SKM-1 treated with dmso at 0.1 percent for 144 hours (cell line): Measurements from ENCODE around the gene DSCAML1.

Experiments
- DNase-seq: peaks from one replicate; lab custom pipeline; 2025; ENCODE audit not compliant: unreplicated experiment; lab: John Stamatoyannopoulos, UW

Gene DSCAML1, protein sequence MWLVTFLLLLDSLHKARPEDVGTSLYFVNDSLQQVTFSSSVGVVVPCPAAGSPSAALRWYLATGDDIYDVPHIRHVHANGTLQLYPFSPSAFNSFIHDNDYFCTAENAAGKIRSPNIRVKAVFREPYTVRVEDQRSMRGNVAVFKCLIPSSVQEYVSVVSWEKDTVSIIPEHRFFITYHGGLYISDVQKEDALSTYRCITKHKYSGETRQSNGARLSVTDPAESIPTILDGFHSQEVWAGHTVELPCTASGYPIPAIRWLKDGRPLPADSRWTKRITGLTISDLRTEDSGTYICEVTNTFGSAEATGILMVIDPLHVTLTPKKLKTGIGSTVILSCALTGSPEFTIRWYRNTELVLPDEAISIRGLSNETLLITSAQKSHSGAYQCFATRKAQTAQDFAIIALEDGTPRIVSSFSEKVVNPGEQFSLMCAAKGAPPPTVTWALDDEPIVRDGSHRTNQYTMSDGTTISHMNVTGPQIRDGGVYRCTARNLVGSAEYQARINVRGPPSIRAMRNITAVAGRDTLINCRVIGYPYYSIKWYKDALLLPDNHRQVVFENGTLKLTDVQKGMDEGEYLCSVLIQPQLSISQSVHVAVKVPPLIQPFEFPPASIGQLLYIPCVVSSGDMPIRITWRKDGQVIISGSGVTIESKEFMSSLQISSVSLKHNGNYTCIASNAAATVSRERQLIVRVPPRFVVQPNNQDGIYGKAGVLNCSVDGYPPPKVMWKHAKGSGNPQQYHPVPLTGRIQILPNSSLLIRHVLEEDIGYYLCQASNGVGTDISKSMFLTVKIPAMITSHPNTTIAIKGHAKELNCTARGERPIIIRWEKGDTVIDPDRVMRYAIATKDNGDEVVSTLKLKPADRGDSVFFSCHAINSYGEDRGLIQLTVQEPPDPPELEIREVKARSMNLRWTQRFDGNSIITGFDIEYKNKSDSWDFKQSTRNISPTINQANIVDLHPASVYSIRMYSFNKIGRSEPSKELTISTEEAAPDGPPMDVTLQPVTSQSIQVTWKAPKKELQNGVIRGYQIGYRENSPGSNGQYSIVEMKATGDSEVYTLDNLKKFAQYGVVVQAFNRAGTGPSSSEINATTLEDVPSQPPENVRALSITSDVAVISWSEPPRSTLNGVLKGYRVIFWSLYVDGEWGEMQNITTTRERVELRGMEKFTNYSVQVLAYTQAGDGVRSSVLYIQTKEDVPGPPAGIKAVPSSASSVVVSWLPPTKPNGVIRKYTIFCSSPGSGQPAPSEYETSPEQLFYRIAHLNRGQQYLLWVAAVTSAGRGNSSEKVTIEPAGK (N-terminal part only)

DNA sequence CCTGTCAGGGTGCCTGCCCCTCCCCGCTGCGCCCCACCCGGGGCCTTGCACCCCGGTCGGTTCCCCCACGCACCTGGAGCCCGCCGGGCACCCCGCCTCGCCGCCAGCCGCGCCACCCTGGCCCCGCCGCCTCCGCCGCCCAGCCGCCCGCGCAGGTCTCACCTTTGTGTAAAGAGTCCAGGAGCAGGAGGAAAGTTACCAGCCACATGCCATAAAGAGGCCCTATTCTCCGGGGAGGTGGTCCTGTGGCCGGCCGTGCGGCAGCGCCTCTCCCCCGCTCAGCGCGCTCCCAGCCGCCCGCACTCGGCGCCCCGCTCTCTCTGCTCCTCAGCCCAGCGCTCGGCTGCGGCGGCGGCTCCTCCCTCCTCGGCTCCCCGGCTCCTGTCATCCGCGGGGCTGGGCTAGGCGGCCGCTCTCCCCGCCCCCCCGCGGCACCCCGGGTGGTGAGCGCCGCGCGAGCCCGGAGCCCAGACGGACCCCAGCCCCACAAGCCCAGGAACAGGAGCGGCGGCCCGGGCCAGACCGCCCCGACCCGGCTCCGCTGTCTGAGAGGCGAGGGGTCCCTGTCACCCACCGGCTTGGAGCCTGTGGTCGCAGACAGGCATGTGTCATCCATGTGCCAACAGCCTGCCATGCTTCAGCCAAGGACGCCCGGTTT, at the start of gene DSCAML1:
TSS of gene DSCAML1 (minus strand) at position 345 of the 658 bp plus-strand sequence. CDS start at position 208, 137 bp downstream.
- DNase-seq, result no peak

- peak; percentile 35 for DNase-seq
These were observed 46.9 kb upstream of the DSCAML1 start for GRCh38 chr11:117843666-117844484.

DNA sequence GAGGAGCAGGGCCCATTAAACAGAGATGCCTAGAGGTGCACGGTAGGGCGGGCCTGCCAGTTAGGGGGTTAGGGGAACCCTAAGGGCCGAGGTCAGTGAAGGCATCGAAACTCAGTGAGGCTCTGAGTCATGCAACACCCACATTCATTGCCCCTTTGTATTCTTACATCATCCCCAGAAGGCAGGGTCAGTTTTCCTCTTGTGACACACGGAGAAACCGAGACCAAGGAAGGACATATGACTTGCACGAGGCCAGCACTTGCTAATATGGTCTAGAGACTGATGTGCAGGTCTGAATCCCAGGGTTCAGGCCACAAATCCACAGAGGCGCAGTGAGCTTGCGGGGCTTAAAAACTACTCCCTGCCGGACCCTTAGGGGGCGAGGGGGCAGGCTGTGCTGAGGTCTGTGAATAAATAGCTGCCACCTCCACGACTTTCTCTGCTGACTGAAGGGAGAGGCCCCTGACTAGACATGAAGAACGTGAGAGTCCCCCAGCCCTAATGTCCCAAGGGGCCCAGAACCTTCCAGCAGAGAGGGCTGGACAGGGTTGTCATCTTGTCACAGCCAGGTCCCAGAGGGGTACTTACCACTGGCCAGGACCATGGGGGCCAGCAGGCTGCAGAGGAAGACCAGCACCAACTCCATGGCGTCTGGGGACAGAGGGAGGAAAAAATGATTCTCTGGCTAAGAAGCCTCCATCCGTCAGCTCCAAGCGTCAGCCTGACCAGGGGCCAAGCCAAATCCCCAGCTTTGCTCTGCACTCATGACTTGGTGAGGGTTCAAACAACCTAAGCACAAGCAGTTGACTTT, 45.3 kb upstream of the DSCAML1 start:
- DNase-seq, result peak; percentile 86

GRCh38 chr11:117841551-117842031, 44.6 kb upstream of the DSCAML1 start:
- DNase-seq, result no peak

GRCh38 chr11:117840881-117841550, 44.0 kb upstream of the DSCAML1 start:
- DNase-seq, result no peak

- no peak for DNase-seq
These were observed 43.2 kb upstream of the DSCAML1 start for GRCh38 chr11:117839936-117840813.

GRCh38 chr11:117839380-117839881, 42.4 kb upstream of the DSCAML1 start:
- no peak for DNase-seq

GRCh38 chr11:117838901-117839300, 41.9 kb upstream of the DSCAML1 start:
- DNase-seq, result no peak

DNA sequence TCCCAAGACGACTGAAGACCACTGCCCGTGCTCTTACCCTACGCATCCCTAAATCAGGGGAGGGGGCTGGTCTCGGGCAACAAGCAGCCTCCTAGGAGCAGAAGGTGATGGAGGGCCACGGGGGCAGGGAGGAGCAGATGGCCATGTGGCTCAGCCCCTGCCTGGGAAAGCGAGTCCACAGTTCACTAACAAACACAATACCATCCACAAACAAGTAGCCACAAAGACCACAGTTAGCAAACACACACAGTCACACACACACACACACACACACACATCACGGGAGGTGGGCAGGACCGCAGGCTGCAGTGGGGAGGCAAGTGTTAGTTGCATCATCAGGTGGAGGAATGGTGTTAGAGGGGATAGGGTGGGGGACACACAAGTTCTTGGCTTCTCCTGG, 40.8 kb upstream of the DSCAML1 start:
- no peak for DNase-seq

GRCh38 chr11:117837070-117837776, 40.2 kb upstream of the DSCAML1 start:
- DNase-seq, result no peak

DNA sequence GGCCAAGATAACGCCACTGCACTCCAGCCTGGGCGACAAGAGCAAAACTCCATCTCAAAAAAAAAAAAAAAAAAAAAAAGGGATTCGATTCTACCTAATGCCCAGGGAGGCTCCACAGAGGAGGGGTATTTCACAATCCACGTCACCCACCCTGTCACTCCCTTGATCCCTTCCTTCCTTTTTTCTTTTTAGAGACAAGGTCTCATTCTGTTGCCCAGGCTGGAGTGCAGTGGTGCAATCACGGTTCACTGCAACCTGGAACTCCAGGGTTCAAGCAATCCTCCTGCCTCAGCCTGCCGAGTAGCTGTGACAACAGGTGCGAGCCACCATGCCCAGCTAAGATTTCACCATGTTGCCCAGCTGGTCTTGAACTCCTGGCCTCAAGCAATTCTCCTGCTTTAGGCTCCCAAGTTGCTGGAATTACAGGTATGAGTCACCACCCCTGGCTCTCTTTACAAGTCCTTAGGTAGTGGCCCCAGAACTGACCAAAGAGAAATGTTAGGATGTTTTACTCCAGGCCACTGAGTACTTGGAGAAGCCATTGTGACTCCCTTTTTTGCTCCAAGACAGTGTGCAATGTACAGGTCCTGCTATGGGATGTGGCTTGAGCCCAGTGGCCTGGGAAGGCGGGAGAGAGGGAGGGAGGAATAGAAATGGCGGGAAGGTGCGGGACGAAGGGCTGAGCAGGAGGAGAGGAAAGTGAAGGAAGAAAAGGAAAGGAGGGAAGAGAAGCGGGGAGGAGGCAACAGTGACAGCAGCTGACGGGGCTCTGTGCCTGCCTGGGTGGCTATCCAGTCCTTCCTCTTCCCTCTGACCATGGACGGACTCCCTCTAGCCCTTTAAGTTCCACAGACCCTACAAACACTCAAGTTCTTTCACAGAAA, 39.3 kb upstream of the DSCAML1 start:
- peak; percentile 70 for DNase-seq

DNA sequence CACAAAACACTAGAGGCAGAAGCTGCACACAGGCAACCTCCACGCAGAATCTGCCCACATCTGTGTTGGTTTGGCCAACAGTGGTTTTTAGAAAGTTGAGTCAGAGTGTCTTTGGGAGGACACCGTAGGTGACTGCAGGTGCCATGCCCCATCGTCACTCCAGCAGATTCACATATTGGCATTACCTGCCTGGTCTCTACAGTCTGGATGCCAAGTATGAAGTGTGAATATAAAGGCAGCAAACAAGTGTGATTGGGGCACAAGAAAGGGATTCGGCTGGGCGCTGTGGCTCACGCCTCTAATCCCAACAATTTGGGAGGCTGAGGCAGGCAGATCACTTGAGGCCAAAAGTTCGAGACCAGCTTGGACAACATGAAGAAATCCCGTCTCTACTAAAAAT, 38.6 kb upstream of the DSCAML1 start:
- DNase-seq, result no peak

GRCh38 chr11:117834838-117835443, 37.9 kb upstream of the DSCAML1 start:
- no peak for DNase-seq

DNA sequence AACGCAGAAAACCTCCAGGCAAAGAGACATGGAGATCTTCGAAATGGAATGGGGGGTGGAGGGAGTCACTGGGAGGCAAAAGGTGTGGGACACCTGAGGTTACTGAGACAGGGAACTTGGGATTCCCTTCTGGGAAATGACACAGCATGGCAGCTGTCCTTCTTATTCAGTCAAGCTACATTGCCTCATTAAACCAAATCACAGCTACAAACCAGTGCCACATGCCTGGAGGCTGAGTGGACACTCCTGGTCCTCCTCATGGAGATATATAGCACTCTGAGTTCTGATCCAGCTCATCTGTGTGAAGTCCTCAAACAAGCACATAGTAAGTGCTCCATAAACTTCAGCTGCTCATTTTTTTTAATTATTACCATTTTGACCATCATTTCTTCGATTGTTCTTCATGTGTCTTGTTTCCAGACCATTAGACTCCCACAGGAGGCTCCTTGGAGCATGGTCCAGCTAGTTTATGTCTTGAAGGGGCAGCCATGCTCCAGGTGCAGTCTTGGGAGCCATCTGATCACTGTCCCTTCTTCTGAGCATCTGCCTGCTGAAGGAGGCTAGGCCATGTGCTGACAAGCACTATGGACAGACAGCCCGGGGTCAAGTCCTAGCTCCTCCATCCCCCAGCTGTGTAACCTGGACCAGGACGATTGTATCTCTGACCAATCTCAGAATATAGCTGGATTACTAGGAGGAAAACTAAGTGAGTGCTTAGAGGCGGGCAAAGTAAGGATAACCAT, 37.2 kb upstream of the DSCAML1 start:
- no peak for DNase-seq
